GM12878 (cell line): ENCODE measurements around the gene SCAANT1. TPM values are rescaled to one million over a fixed set of nuclear protein-coding genes. Genes with fewer than 3 reads are reported as not detected.

ENCODE experiments used
- ATAC-seq: fragments of 200-7000 bp; cut with Tn5 transposase; 3 replicates; pipeline ENCODE4 v1.9.1; 2020; ENCODE audit warnings: mild to moderate bottlenecking, moderate library complexity
- BruUV-seq: library from RNA; stranded (reverse); fragments of 400-500 nt; replicated peaks from 2 replicates; lab custom pipeline; 2021; lab: Mats Ljungman, UMichigan
- CTCF ChIA-PET: fragments of 300-600 bp; sonication (Branson Sonifier 250); formaldehyde crosslinking; extraction: SDS; loops from one replicate; lab custom pipeline; 2021; ENCODE audit warnings: inconsistent platforms; lab: Yijun Ruan, JAX
- POLR2A ChIA-PET: fragments of 350-600 bp; formaldehyde crosslinking; extraction: SDS; loops from one replicate; lab custom pipeline; 2021; ENCODE audit warnings: inconsistent platforms; lab: Charles Lee
- RAD21 ChIA-PET: fragments of 300-600 bp; sonication (Branson Sonifier 250); formaldehyde crosslinking; loops from one replicate; lab custom pipeline; 2023; ENCODE audit warnings: antibody characterized with exemption; ENCODE audit not compliant: unreplicated experiment; lab: Charles Lee
- SMC1A ChIA-PET: fragments of 300-600 bp; sonication (Branson Sonifier 250); formaldehyde crosslinking; loops from one replicate; lab custom pipeline; 2023; ENCODE audit not compliant: unreplicated experiment, uncharacterized antibody; lab: Charles Lee
- DNase-seq: peaks from one replicate; pipeline ENCODE4 v3.0.0-alpha.2; 2011; ENCODE audit warnings: low read depth, low spot score
- FAIRE-seq: peaks from 3 replicates; lab custom pipeline; 2011; peaks lifted over from hg19 to GRCh38; lab: Jason Lieb, UNC
- H2AFZ ChIP-seq: 2 replicates; pipeline ENCODE4 v1.6.0; 2011; ENCODE audit warnings: low read depth, low read length, control low read depth; ENCODE audit not compliant: control insufficient read depth
- H3K27ac ChIP-seq: 2 replicates; pipeline ENCODE4 v1.5.1; 2011; ENCODE audit warnings: control low read depth; ENCODE audit not compliant: control insufficient read depth, insufficient read depth
- H3K27me3 ChIP-seq, 2 experiments: replicated peaks in 1 of 2; 2 replicates each; pipeline versions ENCODE4 v1.6.0 to v1.6.1; 2011; ENCODE audit warnings: low read length in 1 of 2; ENCODE audit not compliant: control insufficient read depth in 2 of 2, insufficient read depth in 2 of 2
- H3K36me3 ChIP-seq, 2 experiments: 2 replicates each; pipeline ENCODE4 v1.5.1; 2011; ENCODE audit warnings: low read length in 1 of 2; ENCODE audit not compliant: control insufficient read depth in 2 of 2, insufficient read depth in 2 of 2
- H3K4me1 ChIP-seq: 2 replicates; pipeline ENCODE4 v1.6.1; 2011; ENCODE audit warnings: mild to moderate bottlenecking, low read length, moderate library complexity, mixed read lengths; ENCODE audit not compliant: control insufficient read depth, insufficient read depth
- H3K4me2 ChIP-seq: 2 replicates; pipeline ENCODE4 v1.6.0; 2011; ENCODE audit warnings: control low read depth; ENCODE audit not compliant: control insufficient read depth, insufficient read depth
- H3K4me3 ChIP-seq: fragments of 200-600 bp; sonication (generic); 2 replicates; pipeline ENCODE4 v1.5.1; 2016
- H3K79me2 ChIP-seq: 2 replicates; pipeline ENCODE4 v1.6.0; 2011; ENCODE audit warnings: low read length; ENCODE audit not compliant: control insufficient read depth, insufficient read depth
- H3K9ac ChIP-seq: 2 replicates; pipeline ENCODE4 v1.8.0; 2011; ENCODE audit warnings: low read length, control low read depth, mixed read lengths; ENCODE audit not compliant: control insufficient read depth, insufficient read depth
- H3K9me3 ChIP-seq: replicated peaks from 3 replicates; pipeline ENCODE4 v1.5.1; 2011; ENCODE audit warnings: mild to moderate bottlenecking, low read length; ENCODE audit not compliant: control insufficient read depth, insufficient read depth
- H4K20me1 ChIP-seq: 2 replicates; pipeline ENCODE4 v1.6.0; 2011; ENCODE audit not compliant: control insufficient read depth, insufficient read depth
- CEBPB ChIP-seq, 2 experiments: fragments of 150-350 bp in 1 of 2; IDR thresholded peaks; 2 replicates each; pipeline ENCODE4 v1.6.1; 2012 to 2014; ENCODE audit warnings: low read depth in 2 of 2, low read length in 2 of 2, borderline replicate concordance in 1 of 2, inconsistent platforms in 1 of 2
- HDGF ChIP-seq: fragments of 450-650 bp; IDR thresholded peaks from 2 replicates; pipeline ENCODE4 v1.6.1; 2016; ENCODE audit warnings: antibody characterized with exemption
- MYB ChIP-seq: fragments of 150-350 bp; IDR thresholded peaks from 2 replicates; pipeline ENCODE4 v1.6.1; 2014; ENCODE audit warnings: mild to moderate bottlenecking, low read depth, low read length, borderline replicate concordance
- POLR2A ChIP-seq: IDR thresholded peaks from 2 replicates; pipeline ENCODE4 v1.6.1; 2011; ENCODE audit warnings: low read depth, mild to moderate bottlenecking, low read length
- POLR2AphosphoS5 ChIP-seq: IDR thresholded peaks from 2 replicates; pipeline ENCODE4 v1.6.1; 2011; ENCODE audit warnings: mild to moderate bottlenecking, low read length, inconsistent platforms
- RB1 ChIP-seq: fragments of 450-650 bp; formaldehyde crosslinking; IDR thresholded peaks from 2 replicates; pipeline ENCODE4 v1.6.1; 2017; ENCODE audit warnings: mild to moderate bottlenecking, borderline replicate concordance
- RCOR1 ChIP-seq: conservative IDR thresholded peaks from 2 replicates; pipeline ENCODE4 v1.6.1; 2012; ENCODE audit warnings: low read depth, low read length, improper control_type of control experiment
- SMAD1 ChIP-seq: fragments of 450-650 bp; IDR thresholded peaks from 2 replicates; pipeline ENCODE4 v1.6.1; 2018; ENCODE audit warnings: mild to moderate bottlenecking, low read depth; ENCODE audit not compliant: partially characterized antibody
- SREBF1 ChIP-seq: IDR thresholded peaks from 2 replicates; pipeline ENCODE4 v1.6.1; 2012; ENCODE audit warnings: mild to moderate bottlenecking, low read length
- USF2 ChIP-seq: IDR thresholded peaks from 2 replicates; pipeline ENCODE4 v1.6.1; 2011; ENCODE audit warnings: low read depth, low read length, improper control_type of control experiment, borderline replicate concordance
- WRNIP1 ChIP-seq: IDR thresholded peaks from 2 replicates; pipeline ENCODE4 v1.6.1; 2011; ENCODE audit warnings: low read depth, low read length, improper control_type of control experiment, borderline replicate concordance
- YY1 ChIP-seq: IDR thresholded peaks from 2 replicates; pipeline ENCODE4 v1.6.1; 2011; ENCODE audit warnings: low read depth, mild to moderate bottlenecking, low read length
- ZZZ3 ChIP-seq: IDR thresholded peaks from 2 replicates; pipeline ENCODE4 v1.6.1; 2011; ENCODE audit warnings: low read depth; ENCODE audit not compliant: control insufficient read depth, insufficient read length
- WGBS: methylation state at CpG from one replicate; pipeline ENCODE4 v1.1.6; 2016; ENCODE audit warnings: low lambda C conversion rate; ENCODE audit not compliant: insufficient replicate concordance, insufficient coverage; ENCODE audit errors: missing lambda C conversion rate; 5-methylcytosine and 5-hydroxymethylcytosine counted together
- in situ Hi-C: fragments of 300-500 bp; cut with MboI; formaldehyde crosslinking; loops from 9 replicates; pipeline ENCODE4 v1.14.3; 2018; ENCODE audit warnings: mixed read lengths
- intact Hi-C: fragments of 100-400 bp; cut with micrococcal nuclease; formaldehyde crosslinking; loops from one replicate; pipeline ENCODE4 v1.14.2; 2022; ENCODE audit not compliant: unreplicated experiment
- polyA plus RNA-seq, 11 experiments: library from polyadenylated mRNA; depleted of rRNA in 4 of 11; unstranded in 6 of 11; stranded (reverse) in 5 of 11; fragments of >200 nt; fragmentation: Nextera tagmentation in 4 of 11; fragmentation: Illumina TruSeq in 1 of 11; extraction: Ambion mirVana in 4 of 11; extraction: Trizol in 1 of 11; gene quantifications; 1 replicate in 1 of 11; 2 replicates in 10 of 11; pipeline versions ENCODE4 v1.2.1 to v1.2.3, GENCODE V29; 2011 to 2016; ENCODE audit warnings: inconsistent platforms in 2 of 11, missing spikeins in 2 of 11, low read depth in 1 of 11
- total RNA-seq, 4 experiments: library from RNA; depleted of rRNA in 3 of 4; stranded (reverse); fragments of >200 nt in 3 of 4; fragmentation: Illumina TruSeq in 1 of 4; extraction: Trizol in 1 of 4; gene quantifications; 2 replicates each; pipeline versions ENCODE4 v1.2.1 to v1.2.3, GENCODE V29; 2013 to 2021

Gene SCAANT1
- total and polyA plus RNA-seq, 10 of the 15 experiments (the other 5 are each of a cell fraction or from before 2014, with no cell fraction given): 0.60 to 1.7 (median 0.95) TPM; not detected in 6

GRCh38 chr3:63876260-63876659, 35.9 kb downstream of the SCAANT1 start:
- intact Hi-C loops: no loop called here
- Histone ChIP-seq H4K20me1 (no peaks in the 10 kb centered on the region; the same call in 1 of the 2 replicates), H3K4me1 (no peaks in the 10 kb centered on the region), H3K27ac (no peak overlapping the region), H3K36me3 (no peaks in the 10 kb centered on the region), H2AFZ (no peak overlapping the region), H3K4me3 (no peak overlapping the region), H3K9ac (no peak overlapping the region), H3K79me2 (peaks cover 49% of the 10 kb centered on the region), H3K4me2 (no peak overlapping the region), H3K9me3 (no peaks in the 10 kb centered on the region), H3K27me3 (no peaks in the 10 kb centered on the region)
- DNase-seq (no peak), ATAC-seq (no peak), FAIRE-seq (no peak)
- ChIA-PET POLR2A (interaction anchor here (1.5 kb wide), 1 partner anchor 12 kb away, joined by 5 read pairs; the partner anchor contains the start of genes ATXN7 and THOC7), CTCF (interaction anchor here (1.2 to 2.3 kb wide), 7 partner anchors 9 to 57 kb away, joined by 3 to 8 read pairs (median 5); partner anchors contain the start of gene C3orf49), RAD21 (interaction anchor here (1.7 kb wide), 1 partner anchor 8 kb away, joined by 4 read pairs; no protein-coding TSS in a partner anchor), SMC1A (interaction anchor here (0.6 to 2.9 kb wide), 10 partner anchors 12 to 148 kb away, joined by 3 to 14 read pairs (median 3); no protein-coding TSS in a partner anchor)
- no TSS peak for BruUV-seq
- WGBS: 88% methylated on average over 3 of the region's 3 CpGs
- TF ChIP-seq RCOR1 (no peak), SMAD1 (no peak), HDGF (no peak), POLR2A (no peak), SREBF1 (no peak), YY1 (no peak), CEBPB (IDR thresholded peaks at IDR 0.05; ENCODE audit: borderline replicate concordance in 1 of 2, low read depth in 2 of 2, low read length in 2 of 2) (no peak), MYB (no peak), RB1 (no peak), POLR2AphosphoS5 (no peak), WRNIP1 (no peak), USF2 (no peak), ZZZ3 (no peak)
- in situ Hi-C loops: no loop called here
